ENCODE data around the gene TMEM204.

TMEM204 gene

DNA sequence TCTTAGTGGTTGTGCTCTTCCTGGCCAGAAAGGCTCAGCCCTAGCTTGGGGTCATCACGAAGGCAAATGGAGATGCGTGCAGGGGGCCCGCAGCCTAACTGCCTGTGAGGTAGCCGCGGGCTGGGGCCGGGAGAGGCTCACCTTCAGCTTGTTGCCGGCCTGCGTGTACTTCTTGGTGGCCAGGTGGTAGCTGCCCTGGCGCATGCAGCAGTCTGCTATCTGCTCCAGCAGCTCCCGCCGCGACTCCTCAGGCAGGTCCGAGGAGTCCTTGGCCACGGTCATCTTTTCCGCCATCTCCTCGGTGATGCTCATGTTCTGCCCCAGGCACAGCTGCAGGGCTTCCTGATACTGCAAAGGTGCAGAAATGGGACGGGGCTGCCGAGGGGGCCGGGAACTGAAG is 13.0 kb upstream of the TMEM204 start:
- DNase-seq (ENCODE audit: low read depth in 2 of 2): no peak

DNA sequence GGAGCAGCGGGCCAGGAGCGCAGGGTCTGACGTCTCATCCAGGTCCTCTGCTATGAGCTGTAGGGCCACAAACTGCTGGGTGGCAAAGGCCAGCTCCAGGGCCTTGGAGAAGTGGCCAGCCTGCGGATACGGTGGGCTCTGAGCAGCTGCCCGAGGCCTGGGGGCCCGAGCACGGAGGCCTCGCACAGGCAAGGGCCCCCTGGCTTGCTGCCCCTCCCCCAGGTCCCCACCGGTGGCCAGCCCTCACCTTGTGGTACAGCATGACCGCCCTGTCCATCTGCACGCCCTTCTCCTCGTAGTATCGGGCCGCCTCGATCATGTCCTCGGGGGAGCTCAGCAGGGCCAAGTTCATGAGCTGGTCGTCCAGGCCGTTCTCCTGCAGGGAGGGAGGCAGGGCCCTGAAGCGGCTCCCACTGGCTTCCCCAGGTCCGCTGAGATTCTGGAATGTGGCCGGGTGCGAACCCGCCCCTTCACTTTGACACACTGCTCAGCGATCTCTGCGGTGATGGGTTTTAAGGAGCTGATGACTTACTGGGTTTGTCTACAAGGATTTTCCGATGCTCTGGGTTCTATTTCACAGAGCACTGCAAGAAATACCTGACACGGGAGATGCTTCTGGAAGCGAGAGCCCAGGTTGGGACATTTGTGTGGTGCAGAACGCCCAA is 9.8 kb upstream of the TMEM204 start:
- no peak for DNase-seq (ENCODE audit: low read depth in 2 of 2)

DNA sequence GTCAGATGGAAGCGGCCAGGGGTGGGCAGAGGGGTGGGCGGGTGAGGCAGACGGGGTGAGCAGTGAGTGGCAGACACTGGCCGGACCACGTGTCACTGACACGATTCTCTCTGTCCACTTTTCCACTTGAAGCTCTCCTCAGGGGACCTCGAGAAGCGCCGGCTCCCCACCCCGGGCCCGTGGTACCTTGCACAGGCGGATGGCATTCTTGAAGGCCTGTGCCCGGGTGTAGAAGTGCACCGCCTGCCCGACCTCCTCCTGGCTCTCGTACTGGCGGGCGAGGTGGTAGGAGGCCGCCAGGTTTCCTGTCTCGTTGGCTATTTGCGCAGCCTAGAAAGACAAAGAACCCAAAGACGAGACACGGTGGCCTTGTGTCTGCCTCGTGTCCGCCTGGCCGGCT is 9.1 kb upstream of the TMEM204 start:
- DNase-seq (ENCODE audit: low read depth in 2 of 2): no peak

DNA sequence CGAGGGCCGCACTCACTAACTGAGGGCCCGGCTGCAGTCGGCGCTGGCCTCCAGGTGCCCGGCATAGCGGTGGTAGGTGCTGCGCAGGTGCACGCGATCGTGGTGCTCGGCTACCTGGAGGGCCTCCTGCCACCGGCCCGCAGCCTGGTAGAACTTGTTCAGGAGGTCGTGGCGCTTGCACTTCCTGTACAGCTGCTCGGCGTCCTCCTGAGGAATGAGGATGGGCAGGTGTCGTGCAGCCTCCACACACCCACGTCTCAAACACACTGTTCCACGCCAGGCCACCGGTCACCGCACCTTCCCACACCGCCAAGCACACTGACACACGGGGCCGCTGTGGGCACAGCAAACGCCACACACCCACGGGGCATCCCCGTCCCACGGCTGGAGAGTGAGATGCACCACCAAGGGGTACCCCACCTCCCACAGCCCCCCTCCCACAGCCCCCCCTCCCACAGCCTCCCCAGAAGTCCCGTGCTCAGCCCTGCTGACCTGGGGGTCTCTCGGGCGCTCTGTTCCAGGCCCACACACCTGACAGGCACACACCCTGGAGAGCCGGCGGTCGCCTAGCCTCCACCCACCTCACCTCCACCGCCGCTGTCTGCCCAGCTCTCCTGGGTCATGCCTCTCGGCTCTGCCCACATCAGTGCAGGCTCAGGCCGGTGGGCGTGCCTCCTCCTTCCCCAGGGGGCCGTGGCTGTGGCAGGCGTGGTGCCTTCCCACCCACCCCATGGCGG is 7.4 kb upstream of the TMEM204 start:
- no peak for DNase-seq (ENCODE audit: low read depth in 2 of 2)

DNA sequence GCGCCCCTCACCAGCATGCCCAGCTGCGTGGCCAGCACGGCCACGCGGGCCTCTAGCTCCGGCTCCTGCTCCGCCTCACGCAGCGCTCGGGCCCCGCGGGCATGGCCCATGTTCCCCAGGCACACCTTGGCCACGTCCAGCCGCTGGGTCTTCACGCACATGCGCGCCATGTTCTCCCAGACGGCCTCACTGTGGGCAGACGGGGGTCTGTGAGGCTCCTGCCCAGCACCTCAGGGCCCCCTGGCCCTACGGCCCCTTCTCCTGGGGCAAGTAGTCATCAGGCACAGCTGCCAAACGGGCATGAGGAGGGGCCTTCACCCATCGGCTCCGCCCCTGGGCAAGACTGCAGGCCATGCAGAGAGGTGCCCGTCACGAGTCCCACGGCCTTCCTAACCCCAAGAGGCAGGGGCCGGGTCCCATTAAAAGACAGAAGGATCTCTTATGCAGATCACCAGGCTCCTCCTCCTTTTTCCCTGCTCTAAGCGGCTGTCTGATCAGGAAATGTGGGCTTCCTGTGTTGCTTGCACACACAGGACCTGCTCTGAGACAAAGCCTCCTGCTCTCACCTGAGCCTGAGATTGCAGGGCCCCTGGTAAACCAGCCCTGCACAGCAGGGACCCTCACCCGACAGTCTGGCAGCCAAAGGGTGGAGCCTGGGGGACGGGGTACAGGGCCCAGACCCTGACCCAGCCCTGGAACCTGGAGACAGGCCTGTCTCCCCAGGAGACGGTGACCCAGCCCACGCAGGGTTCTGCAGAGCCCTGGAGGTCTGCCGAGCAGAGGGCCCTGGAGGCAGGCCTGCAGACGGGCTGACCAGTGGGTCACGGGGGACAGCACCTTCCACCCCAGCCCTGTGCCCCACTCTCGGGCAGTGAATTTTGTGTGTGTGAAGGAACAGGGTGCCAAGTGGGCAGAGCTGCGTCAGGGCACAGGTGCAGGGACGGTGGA is 6.6 kb upstream of the TMEM204 start:
- DNase-seq (ENCODE audit: low read depth in 2 of 2): no peak

DNA sequence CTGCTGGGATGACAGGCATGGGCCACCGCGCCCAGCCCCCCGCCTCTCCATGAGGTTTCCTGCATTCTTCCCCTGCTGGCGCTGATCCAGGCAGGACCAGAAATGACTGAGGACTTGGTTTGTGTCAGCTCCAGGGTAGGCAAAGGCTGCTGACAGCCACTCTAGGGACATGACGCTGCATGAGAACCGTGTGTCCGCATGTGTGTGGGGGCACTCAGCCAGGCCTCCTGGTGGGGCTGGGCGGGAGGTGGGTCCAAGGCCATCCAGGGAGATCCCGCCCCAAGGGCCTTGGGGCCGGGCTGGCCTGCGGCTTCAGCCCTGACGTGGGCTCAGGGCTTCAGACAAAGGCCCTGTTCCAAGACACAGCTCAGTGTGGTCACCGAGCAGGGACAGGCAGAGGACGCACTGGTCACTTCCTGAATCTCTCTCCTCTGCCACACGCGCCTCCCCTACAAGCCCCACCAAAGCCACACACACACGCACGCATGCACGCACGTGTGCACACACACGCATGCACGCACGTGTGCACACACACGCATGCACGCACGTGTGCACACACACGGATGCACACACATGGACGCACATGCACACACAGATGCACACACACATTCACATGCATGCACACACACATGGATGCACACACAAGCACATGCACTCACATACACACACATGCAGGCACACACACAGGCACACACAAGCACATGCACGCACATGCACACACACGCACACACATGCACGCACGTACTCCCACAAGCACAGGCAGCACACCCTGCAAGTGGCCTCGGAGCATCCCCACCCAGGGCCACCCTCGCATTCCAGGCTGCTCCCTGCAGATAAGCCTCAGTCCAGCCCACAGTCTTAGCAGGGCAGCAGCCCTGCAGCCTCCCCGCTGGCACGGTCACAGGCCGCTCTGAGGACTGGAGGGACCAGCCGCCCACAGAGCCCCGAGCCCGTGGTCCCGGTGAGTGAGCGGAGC is 5.3 kb upstream of the TMEM204 start:
- DNase-seq (ENCODE audit: low read depth in 2 of 2): no peak

DNA sequence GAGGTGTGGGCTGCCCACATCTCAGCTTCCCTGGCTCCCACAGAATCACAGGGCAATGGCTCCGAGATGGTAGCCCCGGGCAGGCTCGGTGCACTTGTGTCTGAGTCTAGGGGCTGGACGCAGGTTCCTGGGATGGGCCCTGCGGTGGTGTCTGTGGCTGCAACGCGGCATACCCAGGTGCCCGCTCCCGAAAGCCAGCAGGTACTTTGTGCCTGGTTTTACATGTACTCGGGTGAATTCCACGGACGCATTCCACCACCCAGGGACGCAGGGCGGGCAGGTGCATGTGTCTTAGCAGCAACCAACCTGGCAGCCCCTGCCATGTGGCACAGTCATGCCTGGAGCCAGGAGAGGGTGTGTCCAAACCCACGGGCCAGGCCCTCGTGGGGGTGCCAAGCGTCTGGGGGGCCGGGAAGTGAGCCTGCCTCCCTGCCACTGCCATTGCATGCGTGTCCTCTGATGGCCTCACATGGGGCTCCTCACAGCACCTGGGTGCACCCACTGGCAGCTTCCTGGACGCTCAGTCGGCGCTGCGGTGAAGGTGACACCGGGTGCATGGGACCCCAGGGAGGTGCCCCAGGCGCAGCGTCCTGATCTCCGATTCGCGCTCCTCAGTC is 4.4 kb upstream of the TMEM204 start:
- DNase-seq (ENCODE audit: low read depth in 2 of 2): no peak

DNA sequence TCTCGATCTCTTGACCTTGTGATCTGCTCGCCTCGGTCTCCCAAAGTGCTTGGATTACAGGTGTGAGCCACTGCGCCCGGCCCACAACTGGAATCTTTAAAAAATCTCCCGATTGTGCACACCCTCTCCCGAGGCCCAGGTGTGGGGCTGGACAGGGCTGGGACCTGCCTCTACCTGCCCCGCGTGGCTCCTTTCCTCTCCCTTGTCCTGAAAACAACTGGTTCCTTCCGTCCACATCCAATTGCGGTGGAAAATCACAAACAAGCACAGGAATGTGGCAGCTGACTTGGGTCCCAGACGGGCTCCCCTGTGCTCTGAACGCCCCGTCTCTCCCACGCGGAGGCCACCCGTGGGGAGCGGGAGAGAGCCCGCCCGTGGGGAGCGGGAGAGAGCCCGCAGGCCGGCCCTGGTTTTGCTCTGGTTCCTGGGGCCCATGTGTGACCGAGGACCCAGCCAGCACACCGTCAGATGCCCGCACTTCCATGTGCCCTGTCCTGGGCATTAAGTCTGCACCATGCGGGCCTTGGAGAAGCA is 3.0 kb upstream of the TMEM204 start:
- DNase-seq (ENCODE audit: low read depth in 2 of 2): no peak

DNA sequence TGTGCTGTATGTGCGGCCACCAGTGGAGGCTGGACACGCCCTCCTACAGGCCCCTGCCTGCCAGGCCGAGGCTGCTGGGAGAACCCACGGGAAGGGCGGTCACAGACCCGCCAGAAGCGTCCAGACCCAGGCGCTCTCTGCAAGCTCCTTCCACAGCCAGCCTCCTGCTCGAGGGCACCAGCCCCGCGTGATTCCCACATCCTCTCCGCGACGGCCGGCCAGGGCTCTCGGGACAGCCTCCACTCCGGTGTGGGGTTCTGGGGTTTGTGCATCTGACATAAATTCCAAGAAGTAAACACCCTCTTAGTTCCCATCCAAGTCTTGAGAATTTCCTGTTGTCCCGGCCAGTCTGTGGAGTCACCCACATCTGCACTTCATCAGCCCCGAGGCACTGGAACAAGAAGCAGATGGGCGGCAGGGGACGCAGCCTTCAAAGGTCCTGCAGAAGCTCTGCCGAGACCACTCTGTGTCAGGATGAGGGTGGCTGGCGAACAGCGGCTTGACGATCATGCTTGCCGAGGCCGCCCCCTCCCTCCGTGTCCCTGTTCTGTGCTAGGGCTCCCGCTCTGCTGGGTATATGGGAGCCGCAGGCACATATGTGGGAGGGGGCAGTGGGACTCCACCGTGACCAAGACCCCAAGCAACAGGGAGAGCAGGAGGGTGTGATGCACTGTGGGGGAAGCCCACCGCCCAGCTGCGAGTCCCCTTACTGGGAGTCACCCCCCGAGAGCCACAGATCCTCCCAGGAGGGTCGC is 2.4 kb upstream of the TMEM204 start:
- DNase-seq (ENCODE audit: low read depth in 2 of 2): no peak

DNA sequence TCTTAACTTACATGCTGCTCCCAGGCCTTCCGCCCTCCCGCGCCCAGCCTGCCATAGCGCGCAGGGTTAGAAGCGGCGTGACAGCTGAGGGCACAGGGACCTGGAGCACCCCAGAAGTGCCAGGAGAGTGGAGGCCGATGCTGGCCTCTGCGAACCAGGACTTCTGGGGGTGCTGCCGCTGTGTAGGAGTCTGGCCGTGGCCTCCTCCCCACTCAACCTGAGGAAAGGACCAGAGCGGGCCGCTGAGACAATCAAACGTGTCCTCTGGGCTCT is 1.9 kb upstream of the TMEM204 start:
- no peak for DNase-seq (ENCODE audit: low read depth in 2 of 2)

DNA sequence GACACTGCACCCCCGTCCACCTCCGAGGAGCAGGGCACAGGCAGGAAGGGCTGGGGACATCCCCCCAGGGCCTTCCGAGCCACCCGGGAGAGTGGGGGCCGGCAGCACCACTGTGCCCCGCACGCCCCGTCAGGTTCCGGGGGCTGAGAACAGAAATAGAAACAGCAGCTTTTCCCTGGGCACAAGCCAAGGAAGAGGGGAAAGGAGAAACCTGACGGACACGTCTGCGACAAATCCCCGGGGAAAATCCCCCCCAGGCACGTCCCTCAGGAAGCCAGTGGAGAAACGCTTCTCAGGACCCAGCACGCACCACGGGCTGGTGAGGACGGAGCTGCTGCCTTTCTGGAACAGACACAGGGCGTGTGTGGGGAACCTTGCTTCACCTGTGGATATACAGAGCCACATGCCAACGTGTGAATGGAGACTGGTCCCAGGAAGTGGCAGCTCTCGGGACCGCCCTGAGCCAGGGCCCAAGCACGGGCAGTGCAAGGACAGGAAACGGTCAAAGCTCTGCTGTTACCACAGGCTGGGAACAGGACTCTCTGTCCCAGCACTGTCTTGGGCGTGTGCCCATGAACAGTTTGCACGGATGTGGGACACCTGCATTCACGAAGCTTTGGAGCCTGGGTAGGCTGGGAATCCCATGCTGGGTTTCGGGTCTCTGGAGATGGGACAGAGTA is 1.2 kb upstream of the TMEM204 start:
- no peak for DNase-seq (ENCODE audit: low read depth in 2 of 2)

DNA sequence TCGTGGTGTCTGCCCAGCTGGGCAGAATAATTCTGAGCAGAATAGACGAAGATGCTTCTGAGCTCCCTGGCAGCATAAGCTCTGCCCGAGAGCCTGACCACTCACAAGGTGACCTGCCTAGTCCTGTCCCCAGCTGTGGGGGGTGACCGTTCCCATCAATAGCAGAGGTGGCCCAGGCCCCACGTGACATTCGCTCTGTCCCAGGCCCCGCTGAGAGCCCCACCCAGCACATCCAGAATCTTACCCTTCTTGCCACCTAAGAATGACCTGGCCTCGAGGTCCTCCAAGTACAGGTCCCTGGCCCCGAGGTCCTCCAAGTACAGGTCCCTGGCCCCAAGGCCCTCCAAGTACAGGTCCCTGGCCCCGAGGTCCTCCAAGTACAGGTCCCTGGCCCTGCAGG is 695 bp upstream of the TMEM204 start:
- DNase-seq (ENCODE audit: low read depth in 2 of 2): no peak

DNA sequence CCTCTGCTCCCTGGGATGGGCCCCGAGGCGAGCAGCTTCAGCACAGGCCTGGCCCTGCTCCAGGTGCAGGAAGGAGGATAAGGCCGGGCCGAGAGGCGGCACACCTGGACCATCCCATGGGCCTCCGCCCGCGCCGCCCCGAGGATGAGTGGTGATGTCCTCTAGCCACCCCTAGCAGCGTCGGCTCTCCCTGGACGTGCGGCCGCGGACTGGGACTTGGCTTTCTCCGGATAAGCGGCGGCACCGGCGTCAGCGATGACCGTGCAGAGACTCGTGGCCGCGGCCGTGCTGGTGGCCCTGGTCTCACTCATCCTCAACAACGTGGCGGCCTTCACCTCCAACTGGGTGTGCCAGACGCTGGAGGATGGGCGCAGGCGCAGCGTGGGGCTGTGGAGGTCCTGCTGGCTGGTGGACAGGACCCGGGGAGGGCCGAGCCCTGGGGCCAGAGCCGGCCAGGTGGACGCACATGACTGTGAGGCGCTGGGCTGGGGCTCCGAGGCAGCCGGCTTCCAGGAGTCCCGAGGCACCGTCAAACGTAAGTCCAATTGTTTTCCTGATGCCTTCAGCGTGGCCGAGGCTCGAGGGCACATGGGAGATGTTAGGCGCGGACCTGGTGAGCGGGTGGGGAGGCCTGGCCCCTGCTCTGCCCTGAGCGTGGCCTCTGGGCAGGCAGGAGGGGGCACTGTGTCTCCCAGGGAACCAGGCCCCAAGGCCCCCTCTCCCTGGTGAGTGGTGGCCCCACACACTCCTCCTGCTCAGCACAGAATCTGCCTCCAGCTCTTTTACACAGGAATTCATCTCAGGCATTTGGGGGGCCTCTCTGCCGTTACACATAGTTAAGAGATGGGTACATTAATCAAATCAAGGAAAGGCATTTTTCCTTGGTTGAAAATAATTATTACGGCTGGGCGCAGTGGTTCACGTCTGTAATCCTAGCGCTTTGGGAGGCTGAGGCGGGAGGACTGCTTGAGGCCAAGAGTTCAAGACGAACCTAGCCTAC is 855 bp downstream of the TMEM204 start:
- DNase-seq (ENCODE audit: low read depth in 2 of 2): no peak

DNA sequence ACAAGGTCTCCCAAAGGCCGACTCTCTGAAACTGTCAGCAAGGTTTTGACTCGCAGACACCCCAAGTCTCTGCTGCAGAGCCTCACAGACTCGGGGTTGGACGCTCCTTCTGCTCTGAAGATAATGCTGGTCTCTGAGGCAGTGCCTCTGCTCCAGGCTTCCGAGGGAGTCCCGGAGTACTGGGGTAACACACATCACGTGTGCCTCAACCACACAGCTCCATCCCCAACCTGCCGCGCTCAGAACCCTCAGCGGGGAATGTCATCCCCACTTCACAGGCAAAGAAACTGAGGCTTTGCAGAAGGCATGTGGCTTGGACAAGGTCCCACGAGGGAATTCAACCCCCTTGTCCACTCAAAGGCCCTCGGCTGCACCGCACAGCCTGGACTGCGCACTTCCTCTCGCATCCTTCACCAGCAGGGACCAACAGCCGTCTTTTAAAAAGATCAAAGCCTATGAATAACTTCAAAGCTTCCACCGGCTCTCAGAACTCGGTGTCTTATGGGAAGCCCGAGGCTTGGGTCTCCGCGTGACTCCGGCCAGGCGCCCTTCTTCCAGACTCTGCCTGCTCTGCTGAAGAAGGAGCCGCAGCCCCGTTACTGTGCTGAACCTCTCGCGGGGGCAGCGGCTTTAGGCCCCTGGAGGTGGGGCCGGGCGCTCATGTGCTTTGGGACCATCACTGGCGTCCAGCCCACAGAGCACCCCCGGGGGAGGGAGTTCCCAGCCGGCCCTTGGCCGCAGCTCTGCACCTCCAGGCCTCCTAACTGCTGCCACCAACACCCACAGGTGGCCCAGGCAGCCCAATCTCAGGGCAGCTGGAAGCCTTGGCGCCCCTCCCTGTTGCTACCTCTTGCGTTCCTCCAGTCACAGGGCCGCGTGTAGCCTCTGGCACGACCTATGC is 2.2 kb downstream of the TMEM204 start:
- no peak for DNase-seq (ENCODE audit: low read depth in 2 of 2)

DNA sequence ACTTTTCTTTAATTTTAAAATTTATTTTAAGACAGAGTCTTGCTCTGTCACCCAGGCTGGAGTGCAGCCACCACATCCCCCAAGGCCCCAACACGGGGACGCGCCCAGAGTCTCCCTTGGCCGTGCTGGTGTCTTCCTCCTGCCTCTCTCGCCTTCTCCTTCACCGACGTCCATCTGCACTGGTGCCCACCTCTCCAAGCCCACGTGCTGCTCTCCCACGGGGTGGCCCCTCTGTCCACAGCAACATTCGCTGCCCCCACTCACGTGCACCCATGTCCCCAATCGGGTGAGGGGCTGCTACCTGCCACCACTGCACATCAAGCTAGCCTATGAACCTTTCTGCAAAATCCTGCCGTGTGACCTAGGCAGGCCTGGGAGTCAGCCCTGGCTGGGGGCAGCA is 3.1 kb downstream of the TMEM204 start:
- no peak for DNase-seq (ENCODE audit: low read depth in 2 of 2)

DNA sequence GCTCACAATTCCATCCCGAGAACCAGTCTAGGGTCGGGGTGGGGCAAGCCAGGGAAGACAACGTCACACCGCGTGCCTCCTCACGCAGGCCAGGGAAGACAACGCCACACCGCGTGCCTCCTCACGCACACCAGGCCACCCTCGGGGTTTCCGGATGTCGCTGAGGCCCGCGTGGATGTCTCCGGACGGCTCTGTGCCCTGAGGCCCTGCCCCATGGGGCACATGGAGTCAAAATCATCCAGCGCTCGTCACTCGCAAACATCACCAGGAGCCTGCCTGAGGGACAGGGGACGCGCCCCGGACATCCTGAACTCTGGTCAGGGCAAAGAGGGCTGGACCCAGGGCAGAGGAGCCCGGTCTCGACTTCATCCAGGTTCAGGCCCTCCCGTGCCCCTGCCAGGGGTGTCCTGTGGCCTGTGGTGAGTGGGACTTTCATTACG is 3.7 kb downstream of the TMEM204 start:
- DNase-seq (ENCODE audit: low read depth in 2 of 2): no peak

DNA sequence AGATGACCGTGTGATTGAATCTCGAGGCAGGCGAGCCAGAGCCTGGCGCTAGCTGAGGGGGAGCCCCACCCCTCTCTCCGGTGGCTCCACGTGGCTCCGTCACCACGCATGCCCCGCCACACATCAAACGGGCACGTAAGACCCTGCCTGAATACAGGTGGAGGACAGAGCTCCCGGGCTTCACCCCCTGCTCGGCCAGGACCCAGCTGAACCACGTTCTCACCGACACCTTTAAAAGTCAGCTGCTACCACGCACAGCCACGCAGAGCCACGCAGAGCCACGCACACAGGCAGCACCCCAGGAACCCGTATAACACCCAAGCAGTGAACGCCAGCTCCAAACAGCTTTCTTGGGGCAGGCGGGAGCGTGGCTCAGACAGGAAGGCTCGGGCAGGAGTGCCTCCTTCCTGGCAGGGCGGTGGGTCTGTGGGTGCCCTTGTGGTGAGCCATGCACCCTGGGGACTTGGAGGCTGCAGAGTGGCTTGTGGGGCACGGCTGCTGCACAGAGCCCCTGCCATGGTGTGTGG is 4.4 kb downstream of the TMEM204 start:
- no peak for DNase-seq (ENCODE audit: low read depth in 2 of 2)
